GM12874 (cell line): ENCODE measurements around the gene DLX2.

ENCODE experiments used
- CTCF ChIP-seq: IDR thresholded peaks from 2 replicates; pipeline ENCODE4 v1.5.1; 2011; ENCODE audit warnings: low read depth, mild to moderate bottlenecking, control low read depth, low read length, moderate library complexity; ENCODE audit not compliant: insufficient read depth

Gene DLX2

GRCh38 chr2:172131713-172132555, 29.2 kb upstream of the DLX2 start:
- TF ChIP-seq CTCF, result no peak

DNA sequence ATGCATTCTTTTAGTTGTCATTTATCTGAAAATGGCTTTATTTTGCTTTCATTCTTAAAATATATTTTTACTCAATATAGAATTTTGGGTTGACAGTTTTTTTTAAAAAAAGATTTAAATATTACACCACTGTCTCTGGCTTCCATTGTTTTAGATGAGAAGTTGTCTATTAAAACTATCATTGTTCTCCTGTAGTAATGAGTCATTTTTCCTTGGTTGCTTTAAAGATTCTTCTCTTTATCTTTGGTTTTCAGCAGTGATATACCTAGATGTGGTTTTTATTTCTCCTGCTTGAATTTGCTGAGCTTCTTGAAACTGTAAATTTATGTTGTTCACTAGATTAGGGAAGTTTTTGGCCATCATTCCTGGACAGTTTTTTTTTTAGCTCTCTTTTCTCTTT, 26.7 kb upstream of the DLX2 start:
- TF ChIP-seq CTCF, result no peak

DNA sequence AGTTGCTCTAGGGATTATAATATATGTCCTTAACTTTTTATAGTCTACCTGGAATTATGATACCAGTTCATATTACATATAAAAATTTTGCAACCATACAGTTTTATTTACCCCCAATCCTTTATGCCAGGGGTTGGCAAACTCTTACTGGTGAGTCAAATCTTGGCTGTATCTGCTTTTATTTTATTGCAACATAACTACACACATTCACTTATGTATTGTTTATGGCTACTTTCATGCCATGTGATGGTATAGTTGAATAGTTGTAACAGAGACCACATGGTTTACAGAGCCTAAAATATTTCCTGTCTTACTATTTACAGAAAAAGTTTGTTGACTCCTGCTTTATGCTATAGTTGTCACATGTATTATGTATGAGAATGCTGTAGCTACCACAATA, 25.8 kb upstream of the DLX2 start:
- no peak for TF ChIP-seq CTCF

DNA sequence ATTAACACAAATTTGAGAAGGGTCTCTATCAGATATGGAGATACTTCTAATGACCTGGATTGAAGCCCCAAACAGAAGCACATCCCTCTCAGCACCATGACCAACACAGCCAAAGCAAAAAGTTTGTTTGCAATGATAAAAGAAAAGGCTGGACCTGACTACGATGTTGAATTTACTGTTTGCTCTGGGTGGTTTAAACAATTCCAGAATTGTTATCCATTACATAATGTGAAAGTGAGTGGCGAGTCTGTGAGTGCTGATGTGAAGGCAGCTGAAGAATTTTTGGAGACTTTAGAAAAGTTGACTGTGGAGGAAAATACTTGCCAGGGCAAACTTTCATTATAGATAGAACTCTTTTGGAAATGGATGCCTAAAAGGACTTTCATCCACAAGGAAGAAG, 17.4 kb upstream of the DLX2 start:
- TF ChIP-seq CTCF, result no peak

DNA sequence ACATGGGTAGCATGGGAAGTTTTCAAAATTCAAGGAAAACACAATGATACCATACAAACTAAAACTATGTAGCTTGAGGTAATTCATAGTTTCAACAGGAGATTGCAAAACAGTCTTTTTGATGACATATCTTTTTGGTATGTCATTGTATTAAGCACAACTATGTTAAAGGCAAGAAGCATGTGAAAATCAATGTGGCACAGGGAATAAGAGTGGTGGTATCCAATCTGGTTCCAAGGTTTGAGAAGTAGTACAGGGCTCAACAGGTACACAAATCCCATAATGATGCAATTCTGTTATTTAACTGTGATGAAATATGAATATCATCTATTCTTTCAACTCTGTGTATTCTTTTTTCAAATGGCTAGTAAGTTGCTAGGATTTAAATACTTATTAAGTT, 16.4 kb upstream of the DLX2 start:
- TF ChIP-seq CTCF, result no peak

DNA sequence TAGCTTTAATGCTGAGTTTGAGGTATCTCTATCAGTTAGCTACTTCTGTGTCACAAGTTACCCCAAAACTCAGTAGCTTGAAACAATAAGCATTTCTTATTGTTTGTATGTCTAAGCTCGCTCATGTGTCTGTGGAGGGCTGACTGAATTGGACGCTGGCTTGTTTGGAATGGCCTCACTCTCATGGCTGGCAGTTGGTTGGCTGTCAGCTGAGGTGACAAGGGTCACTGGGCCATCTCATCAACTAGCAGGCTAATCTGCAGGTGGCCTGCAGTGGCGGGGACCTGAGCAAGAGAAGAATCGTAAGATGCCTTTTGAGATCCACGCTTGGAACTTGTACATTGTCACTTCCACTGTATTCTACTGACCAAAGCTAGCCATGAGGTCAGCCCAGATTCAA, 13.4 kb upstream of the DLX2 start:
- no peak for TF ChIP-seq CTCF

- TF ChIP-seq CTCF, result no peak
These were observed 11.9 kb upstream of the DLX2 start for GRCh38 chr2:172114579-172114978.
